Uterus (tissue), 4 donors: ENCODE data around the gene GJA4. TPM values are rescaled to one million over a fixed set of nuclear protein-coding genes. Genes with fewer than 3 reads are reported as not detected.

Source experiments
- DNase-seq, 2 donors: peaks; one replicate each; pipeline ENCODE4 v3.0.0-alpha.2; 2019 to 2020
- H3K27ac ChIP-seq, 2 donors: fragments of 200-600 bp; sonication (generic); 1 replicate in 1 of 2; 2 replicates in 1 of 2; pipeline ENCODE4 v1.5.1; 2016 to 2018
- H3K27me3 ChIP-seq, 2 donors: fragments of 200-600 bp; sonication (generic); one replicate each; pipeline ENCODE4 v1.5.1; 2018 to 2019; ENCODE audit warnings: control low read depth in 1 of 2
- H3K36me3 ChIP-seq, 2 donors: fragments of 200-600 bp; sonication (generic); one replicate each; pipeline ENCODE4 v1.5.1; 2019; ENCODE audit warnings: control low read depth in 1 of 2
- H3K4me1 ChIP-seq, 2 donors: fragments of 200-600 bp; sonication (generic); one replicate each; pipeline ENCODE4 v1.5.1; 2018 to 2019; ENCODE audit warnings: control low read depth in 1 of 2
- H3K4me3 ChIP-seq, 2 donors: fragments of 200-600 bp; sonication (generic); 1 replicate in 1 of 2; 2 replicates in 1 of 2; pipeline ENCODE4 v1.5.1; 2018 to 2019; ENCODE audit warnings: mild to moderate bottlenecking in 1 of 2
- H3K9me3 ChIP-seq, 2 donors: fragments of 200-600 bp; sonication (generic); one replicate each; pipeline ENCODE4 v1.5.1; 2019; ENCODE audit warnings: control low read depth in 1 of 2
- CTCF ChIP-seq, 4 experiments: fragments of 200-600 bp in 2 of 4; fragments of 450-650 bp in 2 of 4; sonication (generic) in 2 of 4; IDR thresholded peaks; one replicate each; pipeline ENCODE4 v1.5.1; 2016 to 2019; ENCODE audit warnings: antibody characterized with exemption in 4 of 4, mild to moderate bottlenecking in 2 of 4, moderate library complexity in 1 of 4
- POLR2A ChIP-seq, 2 donors: fragments of 450-650 bp; IDR thresholded peaks; one replicate each; pipeline ENCODE4 v1.6.1; 2016; ENCODE audit warnings: antibody characterized with exemption in 2 of 2, mild to moderate bottlenecking in 1 of 2, moderate library complexity in 1 of 2
- intact Hi-C: fragments of 100-400 bp; cut with DNase I; formaldehyde crosslinking; loops from one replicate; pipeline ENCODE4 v1.15.1; 2023; ENCODE audit warnings: low total_unique reads
- total RNA-seq, 4 donors: library from RNA; depleted of rRNA in 3 of 4; stranded (reverse); fragments of >200 nt in 3 of 4; gene quantifications; one replicate each; pipeline versions ENCODE4 v1.1.0 to v1.2.4, GENCODE V29; 2014 to 2023
- donor health status: DM: yes; HTN: yes; CAD: no.

Gene GJA4
- total RNA-seq, 4 donors from 2014 or later: 2.9 to 32.8 (median 23.9) TPM

- no peak for DNase-seq
- Histone ChIP-seq H3K4me1 (no peaks in the 10 kb centered on the region), H3K36me3 (no peaks in the 10 kb centered on the region), H3K4me3 (no peak within 1 kb of the TSS), H3K27ac (no peak within 1 kb of the TSS), H3K9me3 (no peaks in the 10 kb centered on the region), H3K27me3 (no peaks in the 10 kb centered on the region)
- TF ChIP-seq CTCF (IDR thresholded peaks at IDR 0.05) (no peak), POLR2A (IDR thresholded peaks at IDR 0.05) (no peak)
- intact Hi-C loops: no loop called here
Measured at GRCh38 chr1:34754964-34755637, 37.7 kb upstream of the GJA4 start, which contains the start of gene GJB5. Gene GJB5 (plus strand): TSS chr1:34755047. CDS start chr1:34757331, 2,284 bp downstream.

- no peaks in the 10 kb centered on the region for H3K27me3 ChIP-seq
- no peaks in the 10 kb centered on the region for H3K4me1 ChIP-seq
- no peaks in the 10 kb centered on the region for H3K36me3 ChIP-seq
- intact Hi-C loops: no loop called here
- no peak overlapping the region for H3K4me3 ChIP-seq
- no peak overlapping the region for H3K27ac ChIP-seq
- H3K9me3 ChIP-seq: no peaks in the 10 kb centered on the region
- no peak for DNase-seq
- TF ChIP-seq CTCF (IDR thresholded peaks at IDR 0.05): no peak
- TF ChIP-seq POLR2A (IDR thresholded peaks at IDR 0.05): no peak
Measured at GRCh38 chr1:34755961-34756360, 36.8 kb upstream of the GJA4 start.

GRCh38 chr1:34757386-34757785, 35.4 kb upstream of the GJA4 start:
- no peaks in the 10 kb centered on the region for H3K4me1 ChIP-seq
- no peak overlapping the region for H3K27ac ChIP-seq
- no peak for DNase-seq
- no peak for TF ChIP-seq POLR2A (IDR thresholded peaks at IDR 0.05)
- no peak for TF ChIP-seq CTCF (IDR thresholded peaks at IDR 0.05)
- H3K9me3 ChIP-seq: no peaks in the 10 kb centered on the region
- intact Hi-C loops: no loop called here
- no peak overlapping the region for H3K4me3 ChIP-seq
- H3K27me3 ChIP-seq: no peaks in the 10 kb centered on the region
- no peaks in the 10 kb centered on the region for H3K36me3 ChIP-seq

GRCh38 chr1:34758751-34759150, 34.0 kb upstream of the GJA4 start:
- H3K9me3 ChIP-seq: no peaks in the 10 kb centered on the region
- H3K4me3 ChIP-seq: no peak overlapping the region
- DNase-seq: no peak
- no peaks in the 10 kb centered on the region for H3K27me3 ChIP-seq
- no peaks in the 10 kb centered on the region for H3K4me1 ChIP-seq
- H3K36me3 ChIP-seq: no peaks in the 10 kb centered on the region
- intact Hi-C loops: no loop called here
- TF ChIP-seq POLR2A (IDR thresholded peaks at IDR 0.05): no peak
- no peak for TF ChIP-seq CTCF (IDR thresholded peaks at IDR 0.05)
- H3K27ac ChIP-seq: no peak overlapping the region

- H3K9me3 ChIP-seq: no peaks in the 10 kb centered on the region
- no peaks in the 10 kb centered on the region for H3K36me3 ChIP-seq
- H3K4me3 ChIP-seq: no peak within 1 kb of the TSS
- no peaks in the 10 kb centered on the region for H3K4me1 ChIP-seq
- no peak for DNase-seq
- no peaks in the 10 kb centered on the region for H3K27me3 ChIP-seq
- TF ChIP-seq CTCF (IDR thresholded peaks at IDR 0.05): no peak
- no peak for TF ChIP-seq POLR2A (IDR thresholded peaks at IDR 0.05)
- H3K27ac ChIP-seq: no peak within 1 kb of the TSS
- intact Hi-C loops: no loop called here
Measured at GRCh38 chr1:34759503-34760357, 33.1 kb upstream of the GJA4 start, which contains the start of gene GJB4. Gene GJB4 (plus strand): TSS chr1:34759740. CDS start chr1:34761255, 1,515 bp downstream.
